ENCODE results near the gene TP73. TPM values are rescaled to one million over a fixed set of nuclear protein-coding genes. Genes with fewer than 3 reads are reported as not detected.

The TP73 gene
- total RNA-seq, 2 experiments from 2014 or later, result not detected

DNA sequence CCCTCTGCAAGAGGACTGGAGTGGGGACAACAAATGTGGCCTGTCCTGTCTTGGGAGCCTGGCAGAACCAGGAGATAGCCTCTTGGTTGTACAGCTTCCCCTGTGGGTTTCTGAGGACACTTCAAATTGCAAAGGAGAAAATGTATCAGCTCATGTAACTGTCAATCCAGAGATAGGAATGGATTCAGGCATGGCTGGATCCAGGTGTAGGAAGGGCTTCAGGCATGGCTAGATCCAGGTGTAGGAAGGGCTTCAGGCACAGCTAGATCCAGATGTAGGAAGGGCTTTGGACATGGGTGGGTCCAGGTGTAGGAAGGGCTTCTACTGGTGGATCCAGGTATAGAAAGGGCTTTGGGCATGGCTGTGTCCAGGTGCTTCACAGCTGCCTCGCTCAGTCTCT lies 30.9 kb downstream of the TP73 start:
- peaks cover 14% of the 10 kb centered on the region for H3K4me1 ChIP-seq (ENCODE audit: insufficient read depth, low read length)
- Mint-ChIP-seq H3K27me3 (peaks cover 12% of the 10 kb centered on the region), H3K36me3 (ENCODE audit: low read depth) (no peaks in the 10 kb centered on the region), H3K4me1 (ENCODE audit: low read depth) (peaks cover 14% of the 10 kb centered on the region), H3K9me3 (no peaks in the 10 kb centered on the region), H3K4me3 (no peak overlapping the region), H3K27ac (no peak overlapping the region)
- no peak for ATAC-seq (ENCODE audit: poor library complexity)
- no peaks in the 10 kb centered on the region for H3K36me3 ChIP-seq (ENCODE audit: insufficient read depth, low read length)
- DNase-seq, result no peak
- POLR2A ChIA-PET, result no interaction called here
- H3K9me3 ChIP-seq (ENCODE audit: control insufficient read depth in 1 of 2, insufficient read depth in 1 of 2, low read length in 2 of 2), result peaks cover 0 to 8% of the 10 kb centered on the region in 2 experiments
- CTCF ChIA-PET, result no interaction called here
- no peak overlapping the region for H3K27ac ChIP-seq (ENCODE audit: low read depth in 1 of 2, low read length in 2 of 2)
- intact Hi-C loops (cut with DNase I, micrococcal nuclease), result no loop called here
- TF ChIP-seq, protein P1, sequence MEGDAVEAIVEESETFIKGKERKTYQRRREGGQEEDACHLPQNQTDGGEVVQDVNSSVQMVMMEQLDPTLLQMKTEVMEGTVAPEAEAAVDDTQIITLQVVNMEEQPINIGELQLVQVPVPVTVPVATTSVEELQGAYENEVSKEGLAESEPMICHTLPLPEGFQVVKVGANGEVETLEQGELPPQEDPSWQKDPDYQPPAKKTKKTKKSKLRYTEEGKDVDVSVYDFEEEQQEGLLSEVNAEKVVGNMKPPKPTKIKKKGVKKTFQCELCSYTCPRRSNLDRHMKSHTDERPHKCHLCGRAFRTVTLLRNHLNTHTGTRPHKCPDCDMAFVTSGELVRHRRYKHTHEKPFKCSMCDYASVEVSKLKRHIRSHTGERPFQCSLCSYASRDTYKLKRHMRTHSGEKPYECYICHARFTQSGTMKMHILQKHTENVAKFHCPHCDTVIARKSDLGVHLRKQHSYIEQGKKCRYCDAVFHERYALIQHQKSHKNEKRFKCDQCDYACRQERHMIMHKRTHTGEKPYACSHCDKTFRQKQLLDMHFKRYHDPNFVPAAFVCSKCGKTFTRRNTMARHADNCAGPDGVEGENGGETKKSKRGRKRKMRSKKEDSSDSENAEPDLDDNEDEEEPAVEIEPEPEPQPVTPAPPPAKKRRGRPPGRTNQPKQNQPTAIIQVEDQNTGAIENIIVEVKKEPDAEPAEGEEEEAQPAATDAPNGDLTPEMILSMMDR (IDR thresholded peaks at IDR 0.05), result no peak
- H3K27me3 ChIP-seq (ENCODE audit: control insufficient read depth in 1 of 2, insufficient read depth in 2 of 2, low read length in 2 of 2), result no peaks in the 10 kb centered on the region
- no peak overlapping the region for H3K4me3 ChIP-seq (ENCODE audit: low read length)

GRCh38 chr1:3683992-3684391 lies 31.7 kb downstream of the TP73 start:
- ATAC-seq (ENCODE audit: poor library complexity) (no peak), DNase-seq (no peak)
- Mint-ChIP-seq H3K4me3 (no peak overlapping the region), H3K27me3 (peaks cover 12% of the 10 kb centered on the region), H3K4me1 (ENCODE audit: low read depth) (peaks cover 12% of the 10 kb centered on the region), H3K9me3 (no peaks in the 10 kb centered on the region), H3K27ac (no peak overlapping the region), H3K36me3 (ENCODE audit: low read depth) (no peaks in the 10 kb centered on the region)
- ChIA-PET POLR2A (no interaction called here), CTCF (no interaction called here)
- Histone ChIP-seq H3K4me1 (ENCODE audit: insufficient read depth, low read length) (peaks cover 6% of the 10 kb centered on the region), H3K27me3 (ENCODE audit: control insufficient read depth in 1 of 2, insufficient read depth in 2 of 2, low read length in 2 of 2) (no peaks in the 10 kb centered on the region), H3K36me3 (ENCODE audit: insufficient read depth, low read length) (no peaks in the 10 kb centered on the region), H3K9me3 (ENCODE audit: control insufficient read depth in 1 of 2, insufficient read depth in 1 of 2, low read length in 2 of 2) (peaks cover 0 to 8% of the 10 kb centered on the region in 2 experiments), H3K27ac (ENCODE audit: low read depth in 1 of 2, low read length in 2 of 2) (no peak overlapping the region), H3K4me3 (ENCODE audit: low read length) (no peak overlapping the region)
- TF ChIP-seq, protein P1 (IDR thresholded peaks at IDR 0.05), result no peak
- intact Hi-C loops (cut with DNase I, micrococcal nuclease), result no loop called here

- Histone ChIP-seq H3K27me3 (ENCODE audit: control insufficient read depth in 1 of 2, insufficient read depth in 2 of 2, low read length in 2 of 2) (no peaks in the 10 kb centered on the region), H3K4me3 (ENCODE audit: low read length) (no peak overlapping the region), H3K4me1 (ENCODE audit: insufficient read depth, low read length) (peaks cover 2% of the 10 kb centered on the region), H3K36me3 (ENCODE audit: insufficient read depth, low read length) (no peaks in the 10 kb centered on the region), H3K27ac (ENCODE audit: low read depth in 1 of 2, low read length in 2 of 2) (no peak overlapping the region), H3K9me3 (ENCODE audit: control insufficient read depth in 1 of 2, insufficient read depth in 1 of 2, low read length in 2 of 2) (peaks cover 0 to 7% of the 10 kb centered on the region in 2 experiments)
- Mint-ChIP-seq H3K9me3 (no peaks in the 10 kb centered on the region), H3K27me3 (peaks cover 12% of the 10 kb centered on the region), H3K4me3 (no peak overlapping the region), H3K4me1 (ENCODE audit: low read depth) (no peaks in the 10 kb centered on the region), H3K27ac (no peak overlapping the region), H3K36me3 (ENCODE audit: low read depth) (no peaks in the 10 kb centered on the region)
- DNase-seq (no peak), ATAC-seq (ENCODE audit: poor library complexity) (no peak)
- intact Hi-C loops (cut with DNase I, micrococcal nuclease), result no loop called here
- TF ChIP-seq, protein P1 (IDR thresholded peaks at IDR 0.05), result no peak
- CTCF ChIA-PET, result no interaction called here
- POLR2A ChIA-PET, result no interaction called here
These were observed 32.9 kb downstream of the TP73 start for GRCh38 chr1:3685222-3685621.
